Calu3 (cell line): ENCODE results near the gene SPOCD1. TPM values are rescaled to one million over a fixed set of nuclear protein-coding genes. Genes with fewer than 3 reads are reported as not detected.

Experiments
- BruUV-seq: library from RNA; stranded (reverse); fragments of 400-500 nt; replicated peaks from 2 replicates; lab custom pipeline; 2021; lab: Mats Ljungman, UMichigan
- CTCF ChIA-PET: fragments of 300-600 bp; sonication (Branson Sonifier 250); formaldehyde crosslinking; loops from one replicate; lab custom pipeline; 2022; ENCODE audit warnings: antibody characterized with exemption; lab: Charles Lee
- DNase-seq: peaks from one replicate; pipeline ENCODE4 v3.0.0; 2022
- H3K27ac Mint-ChIP-seq: one replicate; pipeline ENCODE4 v1.8.0; 2022; ENCODE audit warnings: mixed read lengths; ENCODE audit not compliant: unreplicated experiment
- H3K27me3 Mint-ChIP-seq: one replicate; pipeline ENCODE4 v1.8.0; 2022; ENCODE audit warnings: mixed read lengths; ENCODE audit not compliant: unreplicated experiment
- H3K36me3 Mint-ChIP-seq: one replicate; pipeline ENCODE4 v1.8.0; 2022; ENCODE audit warnings: mild to moderate bottlenecking, moderate library complexity, mixed read lengths; ENCODE audit not compliant: insufficient read depth, unreplicated experiment
- H3K4me1 Mint-ChIP-seq: one replicate; pipeline ENCODE4 v1.8.0; 2022; ENCODE audit warnings: mild to moderate bottlenecking, low read depth, mixed read lengths; ENCODE audit not compliant: unreplicated experiment
- H3K4me3 Mint-ChIP-seq: one replicate; pipeline ENCODE4 v1.8.0; 2022; ENCODE audit warnings: mild to moderate bottlenecking, low read depth, moderate library complexity, mixed read lengths; ENCODE audit not compliant: unreplicated experiment
- H3K9me3 Mint-ChIP-seq: one replicate; pipeline ENCODE4 v1.8.0; 2022; ENCODE audit warnings: low read depth, mixed read lengths; ENCODE audit not compliant: unreplicated experiment
- CTCF ChIP-seq: fragments of 200-600 bp; IDR thresholded peaks from one replicate; pipeline ENCODE4 v1.8.0; 2022; ENCODE audit warnings: antibody characterized with exemption; ENCODE audit not compliant: unreplicated experiment
- intact Hi-C: fragments of 100-400 bp; cut with micrococcal nuclease; formaldehyde crosslinking; loops from one replicate; pipeline ENCODE4 v1.10.0; 2022; ENCODE audit not compliant: unreplicated experiment
- total RNA-seq: library from RNA; stranded (reverse); gene quantifications from 2 replicates; pipeline ENCODE4 v1.2.3, GENCODE V29; 2022

SPOCD1 gene
- total RNA-seq, 1 experiment from 2014 or later = 6.3 TPM

- TF ChIP-seq CTCF = peak; percentile 87
- no peaks in the 10 kb centered on the region for H3K9me3 Mint-ChIP-seq
- H3K36me3 Mint-ChIP-seq = peaks cover 22% of the 10 kb centered on the region
- no TSS peak for BruUV-seq
- H3K27ac Mint-ChIP-seq = peak overlapping the region; percentile 80
- peak; percentile 99 for DNase-seq
- no peaks in the 10 kb centered on the region for H3K27me3 Mint-ChIP-seq
- CTCF ChIA-PET = interaction anchor here (0.5 to 2.6 kb wide), 44 partner anchors 9 to 973 kb away, joined by 3 to 30 read pairs (median 6); partner anchors contain the start of genes ADGRB2, PEF1 and TMEM39B
- H3K4me1 Mint-ChIP-seq = peaks cover 10% of the 10 kb centered on the region
- intact Hi-C loops = loop anchor here (2.0 kb wide), 1 partner anchor 75 kb away; no protein-coding TSS in a partner anchor
- peak overlapping the region; percentile 73 for H3K4me3 Mint-ChIP-seq
These were observed 26.4 kb downstream of the SPOCD1 start for GRCh38 chr1:31789259-31790065.

- peaks cover 22% of the 10 kb centered on the region for H3K36me3 Mint-ChIP-seq
- intact Hi-C loops = loop anchor here (1.0 to 2.0 kb wide), 2 partner anchors 74 to 123 kb away; no protein-coding TSS in a partner anchor
- peak overlapping the region; percentile 80 for H3K27ac Mint-ChIP-seq
- no peak for TF ChIP-seq CTCF
- H3K4me3 Mint-ChIP-seq = peak overlapping the region; percentile 73
- H3K9me3 Mint-ChIP-seq = no peaks in the 10 kb centered on the region
- peaks cover 10% of the 10 kb centered on the region for H3K4me1 Mint-ChIP-seq
- CTCF ChIA-PET = interaction anchor here (0.6 to 2.6 kb wide), 43 partner anchors 10 to 973 kb away, joined by 3 to 30 read pairs (median 6); partner anchors contain the start of genes ADGRB2, PEF1 and TMEM39B
- BruUV-seq = no TSS peak
- no peak for DNase-seq
- H3K27me3 Mint-ChIP-seq = no peaks in the 10 kb centered on the region
These were observed 27.0 kb downstream of the SPOCD1 start for GRCh38 chr1:31788825-31789256.

- Mint-ChIP-seq H3K36me3 (peaks cover 22% of the 10 kb centered on the region), H3K9me3 (no peaks in the 10 kb centered on the region), H3K27me3 (no peaks in the 10 kb centered on the region), H3K4me1 (peaks cover 10% of the 10 kb centered on the region), H3K4me3 (peak overlapping the region; percentile 73), H3K27ac (peak overlapping the region; percentile 80)
- peak; percentile 96 for DNase-seq
- intact Hi-C loops = loop anchor here (1.0 to 2.0 kb wide), 2 partner anchors 73 to 122 kb away; no protein-coding TSS in a partner anchor
- CTCF ChIA-PET = interaction anchor here (0.9 to 2.6 kb wide), 30 partner anchors 10 to 607 kb away, joined by 3 to 30 read pairs (median 7); partner anchors contain the start of genes ADGRB2 and PEF1
- TSS peak; percentile 87 for BruUV-seq
- no peak for TF ChIP-seq CTCF
These were observed 27.5 kb downstream of the SPOCD1 start for GRCh38 chr1:31788138-31788824.

- DNase-seq = no peak
- no peak for TF ChIP-seq CTCF
- peak overlapping the region; percentile 80 for H3K27ac Mint-ChIP-seq
- H3K27me3 Mint-ChIP-seq = peaks cover 3% of the 10 kb centered on the region
- no peaks in the 10 kb centered on the region for H3K9me3 Mint-ChIP-seq
- intact Hi-C loops = loop anchor here (1.0 to 2.0 kb wide), 2 partner anchors 73 to 121 kb away; no protein-coding TSS in a partner anchor
- peak overlapping the region; percentile 73 for H3K4me3 Mint-ChIP-seq
- CTCF ChIA-PET = interaction anchor here (1.6 to 2.6 kb wide), 3 partner anchors 43 to 226 kb away, joined by 3 to 30 read pairs (median 28); no protein-coding TSS in a partner anchor
- H3K4me1 Mint-ChIP-seq = peaks cover 10% of the 10 kb centered on the region
- no TSS peak for BruUV-seq
- peaks cover 22% of the 10 kb centered on the region for H3K36me3 Mint-ChIP-seq
These were observed 28.1 kb downstream of the SPOCD1 start for GRCh38 chr1:31787786-31788137.
